DMS114 treated with DMSO at 0.1 percent for 48 hours (cell line): Measurements from ENCODE around the gene GPATCH2L.

Source experiments
- DNase-seq: peaks from one replicate; lab custom pipeline; 2025; ENCODE audit not compliant: unreplicated experiment; lab: John Stamatoyannopoulos, UW

The GPATCH2L gene

DNA sequence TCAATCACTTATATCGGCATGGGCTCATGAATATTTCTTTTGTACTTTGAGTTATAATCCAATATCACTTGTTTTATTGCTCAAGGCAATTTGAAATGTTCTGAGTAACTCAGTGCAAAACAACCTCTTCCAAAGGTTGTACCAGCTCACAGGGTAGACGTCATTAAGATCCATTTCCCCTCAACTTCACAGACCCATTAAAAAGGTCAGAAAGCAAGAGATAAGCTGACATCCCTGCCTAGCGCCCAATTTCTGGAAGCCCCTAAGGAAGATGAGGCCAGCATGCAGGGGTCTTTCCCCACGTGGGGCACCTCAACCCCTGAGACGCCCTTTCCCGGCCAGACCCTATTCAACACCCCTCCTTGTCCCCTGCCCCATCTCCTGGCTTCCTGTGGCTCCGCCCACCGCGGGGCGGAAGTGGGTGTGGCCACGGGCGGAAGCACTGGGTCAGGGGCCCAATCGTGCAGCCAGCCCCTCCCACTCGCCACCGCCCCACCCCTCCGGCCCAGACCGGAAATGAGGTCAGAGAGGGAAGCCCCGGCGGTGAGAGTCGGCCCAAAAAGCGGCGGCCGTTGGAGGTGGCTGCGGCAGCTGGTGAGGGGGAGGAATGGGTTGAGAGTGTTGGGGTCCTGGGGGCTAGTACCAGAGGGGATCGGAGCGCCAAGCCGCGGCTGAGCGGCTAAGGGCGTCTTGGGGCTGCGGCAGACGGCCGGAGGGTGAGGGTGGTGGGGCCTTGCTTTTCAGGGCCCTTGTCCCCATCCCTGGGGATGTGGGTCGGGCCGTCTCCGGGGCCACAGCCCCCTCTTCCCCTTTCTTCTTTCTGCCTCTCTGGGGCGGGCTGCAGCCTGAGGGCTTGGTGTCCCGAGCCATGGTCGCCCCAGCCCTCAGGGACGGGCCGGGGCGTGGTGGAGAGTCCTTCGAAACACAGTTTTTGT, at the start of gene GPATCH2L:
TSS of gene GPATCH2L (plus strand) at position 525 of the 935 bp plus-strand sequence. CDS start 2,442 bp downstream, outside the sequence.
- peak; percentile 67 for DNase-seq

DNA sequence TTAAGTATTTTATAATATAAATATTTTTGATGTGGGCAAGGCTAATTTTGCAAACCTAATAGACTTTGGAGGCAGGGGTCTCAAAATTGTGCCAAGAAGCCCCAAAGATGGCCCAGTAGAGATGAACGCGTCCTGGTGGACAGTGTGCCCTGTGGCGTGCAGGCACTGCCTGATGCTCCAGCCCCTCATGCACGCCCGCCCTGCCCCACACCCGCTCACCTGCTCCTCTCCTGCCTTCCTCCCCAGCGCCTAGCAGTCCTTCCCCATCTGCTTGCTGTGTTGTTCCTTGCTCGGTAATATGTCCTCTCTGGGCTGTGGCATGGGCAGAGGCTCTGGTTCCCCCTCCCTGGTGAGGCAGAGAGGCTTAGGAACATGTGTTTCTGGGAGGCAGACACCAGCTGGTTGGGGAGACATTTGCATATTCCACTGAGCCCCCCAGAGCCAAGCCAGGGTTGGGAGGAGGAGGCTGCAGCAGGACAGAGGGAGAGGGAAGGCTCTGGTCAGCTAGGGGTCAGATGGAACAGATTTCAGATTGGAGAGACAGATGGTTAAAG, 46.8 kb upstream of the GPATCH2L start:
- DNase-seq: no peak

DNA sequence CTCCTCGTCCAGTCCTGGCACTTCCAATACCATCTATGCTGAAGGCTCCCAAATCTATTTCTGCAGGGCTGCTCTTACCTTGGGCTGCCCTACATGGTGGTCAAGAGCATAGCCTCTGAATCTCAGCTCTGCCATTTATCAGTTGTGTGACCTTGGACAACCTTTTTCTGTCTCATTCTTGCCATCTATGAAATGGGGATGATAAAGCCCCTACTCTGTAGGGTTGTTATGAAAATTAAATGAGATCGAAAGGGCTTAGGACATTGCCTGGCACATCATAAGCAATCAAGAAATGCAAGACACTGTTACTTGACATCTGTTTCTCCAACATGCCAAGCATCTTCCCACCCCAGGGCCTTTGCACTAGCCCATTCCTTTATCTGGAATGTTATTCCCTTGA, 45.5 kb upstream of the GPATCH2L start:
- DNase-seq: no peak

DNA sequence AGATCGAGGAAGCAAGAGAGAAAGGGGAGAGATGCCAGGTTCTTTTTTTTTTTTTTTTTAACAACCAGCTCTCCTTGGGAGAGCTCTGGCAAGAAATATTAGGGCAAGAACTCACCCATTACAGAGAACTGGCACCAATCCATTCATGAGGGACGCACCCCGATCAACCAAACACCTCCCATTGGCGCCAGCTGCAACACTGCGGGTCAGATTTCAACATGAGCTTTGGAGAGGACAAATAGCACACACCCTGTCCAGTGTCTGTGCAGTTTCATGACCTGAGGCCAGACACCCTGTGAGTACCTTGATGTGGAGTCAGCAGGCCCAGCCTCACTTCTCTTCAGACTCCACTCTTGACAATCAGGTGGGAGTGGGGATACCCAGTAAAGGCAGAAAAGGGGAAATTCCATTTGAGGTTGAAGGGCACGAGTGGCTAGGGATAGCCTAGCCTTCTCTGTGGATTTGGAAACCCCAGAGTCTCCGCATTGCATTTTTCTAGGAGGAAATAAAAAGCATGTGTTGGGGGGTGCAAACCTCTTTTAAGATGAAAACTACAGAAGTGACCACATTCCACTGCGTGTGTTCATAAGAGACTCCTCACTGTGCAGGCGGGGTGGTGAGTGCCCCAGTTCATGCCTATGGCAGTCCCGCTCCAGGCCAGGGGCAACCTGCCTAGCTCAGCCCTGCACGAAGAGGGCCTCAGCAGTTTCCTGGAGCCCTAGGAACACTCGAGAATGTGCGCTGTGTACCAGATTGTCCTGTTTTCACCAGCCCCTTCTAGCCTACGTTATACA, 42.4 kb upstream of the GPATCH2L start:
- DNase-seq: no peak

DNA sequence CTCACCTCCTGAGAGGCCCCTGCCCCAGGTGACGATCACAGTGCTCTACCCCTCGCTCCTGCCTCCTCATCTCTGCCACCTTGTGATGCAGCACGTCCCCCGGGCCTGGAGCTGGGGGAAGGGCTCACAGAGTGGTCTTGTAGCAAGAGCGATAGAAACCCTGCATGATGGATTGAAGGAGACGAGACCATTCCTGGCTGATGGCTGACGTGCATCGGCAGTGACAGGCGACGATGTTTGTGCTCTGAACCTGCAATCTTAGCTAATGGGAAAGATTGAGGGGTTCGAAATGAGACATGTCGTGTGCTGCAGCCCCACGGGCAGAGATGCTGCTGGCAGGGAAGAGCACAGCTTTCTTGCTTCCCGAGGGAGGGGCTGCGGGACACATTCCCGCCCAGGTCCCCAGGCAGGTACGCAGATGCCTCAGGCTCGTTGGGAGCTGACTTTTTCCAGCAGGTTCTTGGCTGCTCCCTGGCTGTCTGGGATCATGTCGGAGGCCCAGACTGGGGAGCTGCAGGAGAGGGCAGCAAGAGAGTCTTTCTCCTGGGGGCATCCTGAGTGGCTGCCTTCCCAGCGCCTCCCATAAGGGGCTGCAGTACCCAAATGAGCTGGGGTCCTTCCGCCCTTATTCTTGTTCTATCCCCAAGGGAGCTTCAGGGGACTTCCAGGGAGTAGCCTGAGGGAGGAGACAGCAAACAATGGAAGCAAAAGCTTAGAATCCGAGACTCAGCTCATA, 38.7 kb upstream of the GPATCH2L start:
- DNase-seq: no peak

DNA sequence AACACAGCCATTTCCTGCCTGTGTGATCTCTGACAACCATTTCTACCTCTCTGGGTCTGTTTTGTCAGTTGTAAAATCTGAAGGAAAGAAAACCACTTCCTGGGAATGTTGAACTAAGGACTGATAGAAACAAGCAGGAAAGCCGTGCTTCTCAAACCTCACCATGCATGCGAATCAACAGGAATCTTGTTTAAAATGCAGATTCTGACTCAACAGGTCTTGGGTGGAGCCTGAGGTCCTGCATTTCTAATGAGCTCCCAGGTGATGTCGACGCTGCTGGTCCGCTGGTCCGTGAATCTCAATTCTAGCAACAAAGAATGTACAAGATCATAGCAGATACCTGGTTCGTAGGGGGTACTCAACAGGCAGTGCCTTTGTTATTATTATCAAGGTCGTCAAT, 38.0 kb upstream of the GPATCH2L start:
- DNase-seq: no peak

DNA sequence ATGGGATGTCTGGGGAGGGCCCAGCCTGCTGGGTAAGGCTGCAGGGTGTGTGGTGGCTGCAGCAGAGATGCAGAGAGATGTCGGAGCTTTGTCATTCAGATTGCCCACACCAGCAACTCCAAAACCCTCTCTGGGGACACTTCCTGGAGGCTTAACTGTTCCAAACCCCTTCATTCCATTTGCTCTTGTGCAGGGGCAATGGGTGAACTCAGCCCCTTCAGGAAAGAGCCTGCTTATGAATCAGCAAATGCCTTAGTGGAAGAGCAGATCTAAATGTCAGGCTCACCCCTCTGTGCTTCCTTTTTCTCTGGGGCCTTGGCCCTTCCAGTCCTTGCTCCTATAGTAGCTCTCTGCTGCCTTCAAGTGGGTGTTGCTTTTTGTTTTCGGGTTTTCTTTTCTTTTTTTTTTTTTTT, 36.7 kb upstream of the GPATCH2L start:
- DNase-seq: peak; percentile 4

DNA sequence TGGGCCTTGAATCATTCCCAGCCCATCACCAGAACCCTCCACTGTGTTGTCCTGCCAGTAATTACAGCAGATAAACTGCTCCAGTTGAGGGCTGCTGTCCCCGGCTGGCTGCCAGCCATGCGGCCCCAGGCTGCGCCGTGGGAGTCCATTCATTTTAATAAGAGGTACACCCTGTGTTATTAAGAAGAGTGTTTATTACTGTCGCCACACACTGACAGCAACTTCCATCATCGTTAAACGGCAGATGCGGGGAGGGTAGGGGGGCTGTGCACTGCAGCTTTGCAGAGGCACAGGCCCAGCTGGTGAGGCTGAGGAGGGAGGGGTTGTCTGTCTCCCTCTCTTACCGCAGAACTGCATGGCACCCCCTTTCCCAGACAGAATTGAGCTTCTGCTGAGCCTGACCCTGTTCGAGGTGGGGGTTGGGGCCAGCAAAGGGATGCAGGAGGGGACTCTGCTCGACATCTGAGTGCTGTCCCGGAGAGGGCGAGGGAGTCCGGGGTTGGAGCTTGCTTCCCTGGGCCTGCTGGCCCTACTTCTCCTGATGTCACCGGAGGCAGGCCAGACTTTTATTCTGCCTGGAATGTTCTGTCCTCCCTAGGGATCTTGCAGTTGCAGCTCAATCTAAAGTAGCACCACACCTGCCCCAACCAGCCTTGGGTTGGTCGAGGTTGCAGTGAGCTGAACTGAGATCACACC, 33.8 kb upstream of the GPATCH2L start:
- DNase-seq: no peak

DNA sequence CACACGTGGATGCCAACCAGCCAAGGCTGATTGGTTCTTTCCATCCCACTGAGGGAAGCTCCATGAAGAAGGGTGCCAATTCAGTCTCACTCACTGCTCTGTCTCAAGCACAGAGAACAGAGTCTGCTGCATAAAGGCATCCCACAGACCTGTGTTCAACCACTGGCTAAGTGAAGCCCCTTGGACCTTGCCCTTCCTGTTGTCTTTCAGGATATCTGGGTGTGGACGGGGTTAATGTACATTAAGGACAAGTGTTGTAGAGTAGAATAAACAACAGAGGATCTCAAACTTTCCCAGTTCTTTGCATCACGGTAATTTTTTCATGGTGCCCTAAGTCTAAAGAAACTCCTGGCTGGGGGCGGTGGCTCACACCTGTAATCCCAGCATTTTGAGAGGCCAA, 33.1 kb upstream of the GPATCH2L start:
- DNase-seq: no peak

DNA sequence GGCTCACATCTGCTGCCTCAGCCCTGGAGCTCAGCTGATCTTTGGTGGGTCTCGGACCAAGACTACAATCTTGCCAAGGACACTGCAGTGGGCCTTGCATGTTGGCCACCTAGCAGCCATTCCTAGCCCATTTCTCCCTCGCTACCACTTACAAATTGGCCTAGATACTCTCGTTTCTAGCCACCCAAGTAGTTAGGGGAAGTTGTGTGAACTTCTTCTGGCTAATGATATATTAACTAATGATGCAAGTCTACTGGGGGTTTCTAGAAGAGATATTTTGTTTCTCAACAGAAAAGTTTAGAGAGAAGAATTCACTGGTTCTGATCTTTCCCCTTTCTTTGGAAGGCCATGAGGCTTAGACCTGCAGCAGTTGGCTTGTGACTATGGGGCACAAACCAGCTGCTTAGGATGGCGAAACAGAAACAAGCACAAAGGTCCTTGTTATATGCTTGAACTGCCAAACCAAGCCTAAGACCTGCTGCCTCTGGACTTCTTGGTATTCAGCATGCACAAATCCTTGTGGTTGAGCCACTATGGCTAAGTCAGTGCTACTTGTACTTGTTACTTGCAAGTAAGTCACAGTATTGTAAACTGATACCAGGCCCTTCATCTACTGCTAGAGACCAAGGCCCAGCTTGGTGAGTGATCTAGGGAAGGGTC, 30.5 kb upstream of the GPATCH2L start:
- no peak for DNase-seq

DNA sequence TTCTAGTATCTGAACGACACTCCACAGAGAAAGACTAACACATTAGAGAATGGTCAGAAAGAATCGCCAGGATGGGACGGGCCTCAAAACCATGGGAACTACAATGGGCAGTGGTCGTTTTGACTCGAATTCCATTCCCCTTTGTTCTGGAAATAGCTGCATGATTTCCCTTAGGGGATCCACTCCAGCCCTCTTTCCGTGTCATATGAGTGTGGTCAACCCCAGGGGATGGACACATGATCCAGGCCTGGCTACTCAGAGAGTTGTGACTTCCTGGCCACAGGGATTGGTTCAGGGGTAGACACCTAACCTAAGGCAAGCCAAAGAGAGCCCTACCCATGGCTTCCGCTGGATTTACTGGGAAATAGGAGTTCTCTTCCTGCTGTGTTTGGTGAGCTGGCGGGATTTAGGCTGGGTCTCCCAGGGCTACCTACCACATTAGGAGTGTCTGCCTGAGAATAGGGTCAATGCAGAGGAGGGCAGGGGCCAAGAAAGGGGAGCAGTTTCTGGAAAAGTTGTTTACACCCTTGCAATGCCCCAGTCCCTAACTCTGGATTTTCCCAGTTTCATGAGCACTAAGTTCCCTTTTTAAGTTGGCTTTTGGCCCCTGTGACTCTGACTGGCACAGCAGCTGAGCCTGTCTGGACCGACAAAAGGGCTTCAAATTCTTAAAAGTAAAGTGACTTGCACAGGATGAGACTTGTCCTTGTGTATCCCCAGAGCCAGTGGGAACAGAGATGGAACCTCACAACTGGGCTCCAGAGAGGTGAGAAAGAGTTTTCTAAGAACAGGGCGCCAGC, 28.1 kb upstream of the GPATCH2L start:
- no peak for DNase-seq

DNA sequence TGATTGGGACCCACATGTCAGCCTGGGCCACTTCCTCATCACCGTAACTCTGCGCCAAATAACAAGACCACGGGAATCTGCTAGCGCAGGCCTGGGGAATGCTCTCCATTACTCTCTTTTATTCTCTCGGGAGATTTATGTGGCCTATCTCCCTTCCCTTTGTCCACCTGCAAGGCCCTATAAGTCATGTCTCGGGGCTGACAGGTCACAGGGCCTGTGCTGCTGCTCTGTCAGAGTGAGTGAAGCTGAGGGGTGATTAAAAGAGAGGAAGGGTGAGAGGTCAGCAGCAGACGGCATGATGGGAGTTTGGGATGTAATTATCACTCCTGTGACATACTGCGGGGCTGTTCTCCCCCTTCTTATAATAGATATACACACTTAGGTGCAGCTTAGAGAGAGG, 26.2 kb upstream of the GPATCH2L start:
- DNase-seq: no peak

DNA sequence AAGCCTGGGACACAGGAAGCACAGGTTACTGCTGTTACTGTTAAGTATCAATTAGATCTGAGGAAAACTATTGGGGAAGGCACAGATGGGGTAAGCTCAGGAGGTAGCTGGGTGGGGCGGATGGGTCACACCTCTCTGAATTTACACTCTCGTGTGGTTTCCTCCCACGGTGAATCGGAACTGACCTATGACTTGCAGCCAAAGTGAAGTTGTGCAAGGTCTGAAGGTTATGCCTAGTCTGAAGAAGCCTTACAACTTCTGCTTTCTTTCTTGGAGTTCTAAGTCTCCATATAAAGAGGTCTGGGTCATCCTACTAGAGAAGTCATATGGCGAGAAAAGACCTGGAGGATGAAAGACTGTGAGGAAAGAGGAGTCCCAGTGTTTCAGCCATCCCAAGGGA, 25.6 kb upstream of the GPATCH2L start:
- DNase-seq: no peak

DNA sequence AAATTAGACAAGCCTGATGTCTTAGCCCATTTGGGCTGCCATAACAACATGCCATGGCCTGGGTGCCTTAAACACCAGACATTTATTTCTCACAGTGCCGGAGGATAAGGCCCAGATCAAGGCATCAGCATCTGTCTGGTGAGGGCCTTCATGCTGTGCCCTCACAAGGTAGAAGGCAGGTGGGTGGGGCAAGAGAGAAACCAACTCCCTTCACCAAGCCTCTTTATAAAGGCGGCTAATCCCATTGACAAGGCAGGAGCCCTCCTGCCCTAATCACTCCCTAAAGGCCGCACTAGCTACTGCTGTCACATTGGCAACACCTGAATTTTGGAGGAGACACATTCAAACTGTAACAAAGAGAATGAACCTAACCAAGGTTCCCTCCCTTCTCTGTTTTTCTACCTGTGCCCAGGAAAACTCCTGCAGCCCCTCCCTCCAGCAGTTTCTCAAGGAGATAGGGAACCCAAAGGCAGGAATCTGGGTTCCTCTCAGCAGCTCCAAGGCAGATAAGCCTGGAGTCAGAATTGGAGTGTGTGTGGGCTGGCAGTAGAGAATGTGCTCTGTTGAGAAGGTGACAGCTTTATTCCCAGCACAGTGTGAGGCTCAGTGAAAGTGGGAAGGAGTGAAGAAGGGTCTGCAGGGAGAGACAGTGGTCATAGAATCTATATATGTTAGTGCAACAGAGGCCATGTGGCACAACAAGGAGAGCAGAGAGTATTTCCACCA, 21.7 kb upstream of the GPATCH2L start:
- no peak for DNase-seq

DNA sequence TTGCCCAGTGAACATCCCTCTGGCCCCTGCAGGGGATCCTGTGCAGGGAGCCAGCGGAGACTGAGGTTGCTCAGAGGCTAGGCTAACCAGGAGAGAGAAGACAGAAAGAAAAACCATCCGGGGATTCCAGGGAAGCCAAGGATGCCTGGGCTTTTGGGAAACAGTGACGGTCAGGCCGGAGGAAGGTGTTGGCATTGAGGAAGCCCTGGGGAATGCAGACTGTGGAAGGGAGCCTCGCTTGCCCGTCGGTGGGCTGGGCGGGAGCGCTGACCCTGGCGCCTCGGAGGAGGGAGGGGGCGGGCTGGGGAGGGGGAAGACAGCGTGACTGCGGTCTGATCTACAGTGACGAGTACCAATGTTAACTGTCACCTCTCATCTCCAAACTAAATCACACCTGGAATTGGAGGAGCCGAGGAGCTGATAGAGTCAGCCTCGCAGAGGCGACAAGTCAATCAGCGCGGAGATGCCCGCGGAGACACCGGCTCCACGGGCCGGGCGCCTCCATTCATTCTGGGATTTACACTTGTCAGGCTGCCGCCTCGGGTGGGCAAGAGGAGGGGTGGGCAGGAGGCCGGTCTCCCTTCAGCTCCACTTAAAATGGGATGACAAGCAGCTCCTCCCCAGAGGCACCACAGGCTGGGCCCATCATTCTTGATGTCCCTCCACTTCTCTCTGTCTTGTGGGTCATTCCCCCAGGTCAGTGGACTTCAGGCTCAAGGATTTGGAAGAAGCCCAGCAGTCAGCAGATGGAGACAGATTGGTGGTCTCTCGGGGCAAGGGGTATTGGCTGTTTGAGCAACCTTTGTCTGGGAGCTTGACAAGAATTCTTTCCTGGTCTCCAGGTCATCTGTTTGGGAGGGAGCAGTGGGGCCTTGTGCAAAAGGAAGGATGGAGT, 20.4 kb upstream of the GPATCH2L start:
- DNase-seq: no peak

DNA sequence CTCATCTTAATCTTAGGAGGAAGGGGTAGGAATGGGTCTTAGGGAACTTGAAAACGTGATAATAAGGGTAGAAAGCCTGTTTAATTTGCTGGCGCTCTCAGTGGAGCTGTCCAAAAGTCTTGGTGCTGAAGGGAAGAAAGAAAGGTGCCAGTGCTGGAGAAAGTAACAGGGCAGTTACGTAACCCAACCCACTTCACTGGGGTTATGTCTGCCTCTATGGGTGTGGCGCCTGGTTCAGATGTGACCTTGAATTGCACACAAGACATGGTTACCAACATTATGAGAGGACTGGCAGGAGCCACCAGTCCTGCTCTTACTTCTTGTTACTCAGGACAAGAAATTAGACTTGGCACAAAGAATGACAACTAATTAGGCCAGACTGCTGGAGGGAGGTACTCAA, 18.6 kb upstream of the GPATCH2L start:
- DNase-seq: no peak

DNA sequence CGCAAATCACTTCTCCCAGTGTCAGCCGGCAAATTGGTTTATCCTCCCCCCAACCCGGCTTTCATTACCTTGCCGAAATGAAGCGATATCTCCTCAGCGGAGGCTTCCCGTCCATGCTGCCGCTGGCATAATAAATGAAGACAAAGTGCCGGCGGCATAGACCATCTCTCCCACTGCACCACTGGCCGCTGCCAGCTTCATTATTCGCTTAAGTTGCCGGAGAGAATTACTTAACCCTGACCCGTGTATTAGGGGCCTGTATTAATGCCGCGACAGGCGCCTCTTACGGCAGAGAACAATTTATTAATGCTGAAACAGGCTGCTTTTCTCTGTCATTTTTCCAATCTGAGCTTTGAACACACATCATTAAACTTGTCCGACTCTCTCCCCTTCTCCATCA, 17.5 kb upstream of the GPATCH2L start:
- DNase-seq: no peak
